ENCODE measurements around the gene PKM.

DNA sequence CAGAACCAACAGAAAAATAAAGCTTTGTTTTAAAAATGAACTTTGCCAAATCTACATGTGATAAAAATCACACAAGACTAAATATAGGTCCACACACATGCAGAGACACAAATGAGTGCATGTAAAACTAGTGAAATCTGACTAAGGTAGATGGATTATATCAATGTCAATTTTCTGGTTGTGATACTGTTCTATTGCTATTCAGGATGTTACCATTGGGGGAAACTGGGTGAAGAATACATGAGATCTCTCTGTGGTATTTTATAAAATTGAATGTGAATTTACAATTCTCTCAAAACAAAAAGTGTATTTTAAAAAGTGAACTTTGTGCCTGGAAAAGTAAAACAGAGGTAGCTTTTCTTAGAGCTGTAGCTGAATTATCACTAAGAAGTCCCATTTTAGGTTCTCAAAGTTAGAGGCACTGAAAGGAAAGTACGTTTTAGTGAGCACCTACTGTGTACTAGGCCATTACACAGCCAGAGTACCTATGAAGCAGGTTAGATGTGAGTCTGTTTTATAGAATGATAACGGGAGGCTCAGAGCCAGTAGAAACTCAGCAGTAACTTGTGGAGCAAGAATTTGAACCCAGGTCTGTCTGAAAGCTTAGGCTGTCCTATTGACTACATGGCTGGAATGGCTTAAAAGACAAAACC is 41.6 kb downstream of the PKM start:
- TF ChIP-seq CTCF (optimal IDR thresholded peaks at IDR 0.05 in 1 of 3, IDR thresholded peaks at IDR 0.05 in 1 of 3, conservative IDR thresholded peaks at IDR 0.05 in 1 of 3; ENCODE audit: extremely low read depth in 1 of 3, insufficient read depth in 2 of 3, low read length in 3 of 3): no peak
- no peak for TF ChIP-seq EZH2 (IDR thresholded peaks at IDR 0.05; ENCODE audit: low read length)
